ENCODE measurements around the gene SPEF1.

Gene SPEF1

DNA sequence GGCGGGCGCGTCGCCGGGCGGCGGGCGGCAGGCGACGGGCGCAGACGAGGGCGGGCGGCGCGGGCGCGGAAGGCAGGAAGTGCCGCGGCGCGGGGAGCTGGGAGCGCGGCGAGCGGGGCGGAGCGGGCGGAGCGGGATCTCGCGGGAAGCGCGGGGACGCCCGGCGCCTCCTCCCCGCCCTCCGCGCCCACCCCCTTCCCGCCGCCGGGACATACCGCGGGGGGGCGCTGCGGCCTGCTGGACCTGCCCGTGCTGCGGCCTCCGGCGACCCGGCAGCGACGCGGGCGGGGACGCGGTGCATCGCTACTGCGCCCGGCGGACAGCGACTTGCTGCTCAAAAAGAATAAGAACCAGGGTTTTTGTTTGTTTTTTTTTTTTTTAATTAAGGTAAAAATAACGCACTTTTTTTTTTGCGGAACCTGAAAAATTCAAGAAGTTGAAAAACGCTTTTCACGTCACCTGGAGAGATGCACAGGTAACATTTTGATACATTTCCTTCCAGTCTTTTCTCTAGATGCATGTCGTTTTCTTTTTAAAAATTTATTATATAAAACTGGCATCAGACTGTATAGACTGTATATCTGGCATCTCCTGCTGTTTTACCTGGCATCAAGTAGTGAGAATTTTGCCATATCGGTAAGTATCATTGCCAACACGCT is 5.5 kb upstream of the SPEF1 start, which contains the start of gene CENPB:
TSS of gene CENPB (minus strand) at position 76 of the 659 bp plus-strand sequence. CDS start 257 bp downstream, outside the sequence.
- peak; percentile 93 for DNase-seq

DNA sequence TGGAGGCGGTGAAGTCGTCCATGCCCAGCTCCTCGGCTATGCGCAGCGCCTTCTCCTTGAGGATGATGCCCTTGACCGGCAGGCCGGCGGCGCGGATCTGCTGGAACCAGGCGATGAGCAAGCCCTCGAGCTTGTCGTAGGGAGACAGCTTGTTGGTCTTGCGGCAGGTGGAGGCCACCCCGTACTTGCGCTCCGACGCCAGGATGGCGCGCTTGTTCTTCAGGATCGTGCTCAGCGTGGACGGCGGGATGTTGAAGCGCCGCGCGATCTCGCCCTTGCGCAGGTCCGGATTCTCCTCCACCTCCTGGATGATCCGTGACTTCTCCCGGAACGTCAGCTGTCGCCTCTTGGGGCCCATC is 4.9 kb upstream of the SPEF1 start:
- DNase-seq = peak; percentile 52

DNA sequence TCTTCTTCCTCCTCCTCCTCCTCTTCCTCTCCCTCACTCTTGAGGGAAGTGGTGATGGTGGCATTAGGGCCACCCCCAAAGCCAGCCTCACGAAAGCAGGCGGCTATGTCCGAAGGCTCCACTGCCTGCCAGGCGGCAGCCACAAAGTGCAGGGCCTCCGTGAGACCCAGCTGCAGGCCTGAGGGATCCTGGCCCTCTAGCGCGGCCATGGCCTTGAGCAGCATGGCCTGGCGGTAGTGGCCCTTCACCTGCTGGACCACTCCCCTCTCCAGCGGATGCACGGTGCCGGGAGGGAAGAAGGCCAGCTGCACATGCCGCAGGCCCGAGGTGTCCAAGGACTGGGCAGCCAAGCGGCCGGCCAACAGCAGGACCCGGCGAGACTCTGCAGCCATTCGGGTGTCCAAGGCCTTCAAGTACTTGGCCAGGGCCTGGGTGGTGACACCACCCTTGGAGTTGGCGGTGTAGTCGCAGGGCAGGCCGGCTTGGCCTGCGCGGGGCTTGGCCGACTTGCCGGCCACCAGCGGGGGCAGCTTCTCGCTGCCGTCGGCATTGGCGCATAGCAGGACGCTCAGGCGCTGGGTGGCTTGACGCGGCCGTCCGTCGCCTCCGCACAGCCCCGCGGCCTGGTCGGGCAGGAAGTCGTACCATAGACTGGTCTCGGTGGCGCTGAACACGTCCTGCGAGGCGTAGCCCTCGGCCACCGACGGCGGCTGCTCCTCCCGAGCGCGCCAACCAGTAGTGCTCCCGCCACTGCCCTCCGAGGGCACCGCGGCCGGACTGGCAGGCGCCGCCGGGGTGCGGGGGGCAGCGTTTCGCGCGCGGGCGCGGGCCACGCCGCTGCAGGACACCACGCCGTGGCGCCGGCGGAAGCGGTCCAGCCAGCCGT is 4.2 kb upstream of the SPEF1 start:
- no peak for DNase-seq

DNA sequence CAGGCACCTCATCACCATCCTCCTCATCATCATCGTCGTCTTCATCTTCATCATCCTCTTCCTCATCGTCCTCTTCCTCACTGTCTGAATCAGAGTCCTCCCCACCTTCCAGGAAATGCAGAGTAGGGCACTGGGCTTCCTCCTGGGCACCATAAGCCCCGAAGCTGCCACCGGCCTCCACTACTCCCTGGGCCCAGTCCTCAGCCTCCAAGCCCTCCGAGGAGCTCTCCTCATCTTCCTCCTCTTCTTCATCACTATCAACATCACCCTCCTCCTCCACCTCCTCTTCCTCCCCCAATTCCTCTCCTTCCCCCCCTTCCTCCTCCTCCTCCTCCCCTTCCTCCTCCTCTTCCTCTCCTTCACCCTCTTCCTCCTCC is 3.6 kb upstream of the SPEF1 start:
- DNase-seq = no peak

DNA sequence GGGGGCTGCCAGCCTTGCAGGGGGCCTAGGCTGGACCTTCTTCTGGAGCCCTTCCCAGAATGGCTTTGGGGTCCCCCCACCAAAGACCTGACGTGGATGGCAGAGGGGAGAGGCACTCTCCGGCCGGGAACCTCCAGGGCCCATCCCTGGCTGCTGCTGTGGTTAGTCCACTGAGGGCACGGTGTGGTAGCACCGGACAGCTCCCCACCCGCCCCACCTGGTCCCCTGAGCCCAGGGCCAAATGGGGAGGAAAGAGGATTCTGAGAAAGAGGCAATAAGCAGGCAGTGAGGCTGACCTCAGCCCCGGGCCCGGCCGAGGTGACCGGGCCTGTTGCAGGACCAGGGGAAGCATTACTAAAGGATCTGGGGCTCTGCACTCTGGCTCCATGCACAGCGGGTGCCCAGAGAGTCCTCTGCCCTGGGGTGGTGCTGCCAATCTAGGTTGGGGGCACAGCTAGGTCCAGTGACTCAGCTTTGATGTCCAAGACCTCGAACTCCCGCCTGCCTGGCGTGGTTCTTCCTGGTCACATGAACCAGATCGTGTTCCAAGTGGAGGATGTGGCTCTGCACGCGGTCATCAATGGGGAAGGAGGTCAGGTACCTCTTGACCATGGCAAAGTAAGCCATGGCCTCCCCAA is 3.1 kb upstream of the SPEF1 start:
- no peak for DNase-seq

DNA sequence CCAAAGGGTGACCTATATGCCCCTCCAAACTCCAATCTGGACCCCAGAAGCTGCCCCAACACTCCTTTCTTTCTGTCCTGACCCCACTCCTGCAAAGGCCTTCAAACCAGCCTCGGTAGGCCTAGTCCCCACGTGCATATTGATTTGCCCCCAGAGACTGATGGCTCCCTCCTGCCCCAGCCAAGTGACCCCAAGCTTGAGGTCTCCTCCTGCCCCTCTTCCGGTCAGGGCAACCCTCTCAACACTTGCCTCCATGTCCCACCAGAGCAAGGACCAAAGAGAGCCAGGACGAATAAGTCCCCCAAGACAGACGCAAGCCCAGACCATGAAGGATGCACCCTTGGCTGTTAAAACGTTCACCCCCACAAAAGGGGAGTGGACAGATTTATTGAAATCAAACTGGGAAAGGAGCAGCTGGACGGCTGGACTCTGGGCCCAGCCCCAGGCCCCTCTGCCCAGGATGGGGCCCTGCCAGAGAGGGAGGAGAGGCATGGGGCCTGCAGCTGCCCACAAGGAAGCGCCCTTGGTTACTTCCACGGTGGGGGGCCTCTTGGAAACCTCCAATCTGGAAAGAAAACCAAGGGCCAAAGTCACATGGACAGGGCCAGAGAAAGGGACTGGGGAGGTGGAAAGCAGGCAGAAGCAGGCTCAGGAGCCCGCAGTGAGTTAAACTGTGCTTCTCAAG is 2.4 kb upstream of the SPEF1 start:
- no peak for DNase-seq

DNA sequence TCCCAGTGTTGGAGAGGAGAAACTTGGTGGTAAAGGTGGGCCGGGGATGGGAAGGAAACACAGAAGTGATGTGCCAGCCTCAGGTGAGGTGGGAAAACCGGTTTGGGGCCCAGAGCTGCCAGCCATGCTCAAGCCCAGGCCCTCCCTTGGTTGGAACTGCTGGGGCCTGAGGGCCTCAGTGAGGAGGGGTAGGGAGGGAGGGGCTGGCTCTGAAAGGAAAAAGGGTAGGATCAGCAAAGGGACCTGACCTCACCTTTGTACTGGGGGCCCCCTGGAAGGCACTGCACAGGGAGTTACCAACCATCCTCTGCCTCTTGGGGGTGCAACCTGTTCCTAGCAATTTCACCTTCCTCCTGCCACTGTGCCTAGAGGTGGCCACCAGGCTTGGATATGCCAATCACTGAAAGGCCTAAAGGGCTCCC is 1.8 kb upstream of the SPEF1 start:
- DNase-seq = no peak

DNA sequence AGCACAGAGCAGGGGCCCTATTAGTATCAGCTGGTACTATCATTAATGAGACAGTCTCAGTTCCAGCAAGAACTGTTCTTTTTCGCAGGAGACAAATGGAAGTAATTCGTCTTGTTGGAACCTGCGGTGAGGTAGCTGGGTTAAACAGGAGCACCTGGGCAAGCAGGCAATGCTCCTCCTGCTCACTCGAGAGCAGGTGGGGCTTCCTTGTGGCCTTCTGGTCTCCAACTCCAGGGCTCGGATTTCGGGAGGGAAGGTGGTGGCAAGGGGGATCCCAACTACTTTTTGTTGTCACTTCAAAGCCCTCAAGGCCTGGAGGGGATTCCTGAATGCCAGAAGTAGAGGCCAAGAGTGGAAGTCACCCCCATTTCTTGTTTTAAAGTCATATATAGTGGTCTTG is 1.3 kb upstream of the SPEF1 start:
- DNase-seq = peak; percentile 20

DNA sequence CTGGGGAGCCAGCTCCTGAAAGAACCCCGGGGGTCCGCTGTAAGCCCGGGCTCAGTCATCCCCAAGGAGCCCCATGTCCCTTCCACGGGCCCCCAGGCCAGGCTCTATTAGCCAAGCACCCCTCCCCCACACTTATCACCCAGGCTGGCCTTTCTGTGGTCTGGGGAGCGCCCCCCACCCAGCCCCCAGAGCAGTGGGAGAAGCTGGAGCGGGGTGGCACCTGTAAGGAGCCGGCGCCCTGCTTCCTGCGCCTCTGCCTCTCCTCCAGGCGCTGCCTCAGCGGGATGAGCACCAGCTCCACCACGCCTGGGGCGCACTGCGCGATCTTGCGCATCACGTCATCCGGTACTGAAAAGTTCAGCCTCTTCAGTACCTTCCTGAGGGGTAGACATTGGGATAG is 2.3 kb downstream of the SPEF1 start:
- no peak for DNase-seq

DNA sequence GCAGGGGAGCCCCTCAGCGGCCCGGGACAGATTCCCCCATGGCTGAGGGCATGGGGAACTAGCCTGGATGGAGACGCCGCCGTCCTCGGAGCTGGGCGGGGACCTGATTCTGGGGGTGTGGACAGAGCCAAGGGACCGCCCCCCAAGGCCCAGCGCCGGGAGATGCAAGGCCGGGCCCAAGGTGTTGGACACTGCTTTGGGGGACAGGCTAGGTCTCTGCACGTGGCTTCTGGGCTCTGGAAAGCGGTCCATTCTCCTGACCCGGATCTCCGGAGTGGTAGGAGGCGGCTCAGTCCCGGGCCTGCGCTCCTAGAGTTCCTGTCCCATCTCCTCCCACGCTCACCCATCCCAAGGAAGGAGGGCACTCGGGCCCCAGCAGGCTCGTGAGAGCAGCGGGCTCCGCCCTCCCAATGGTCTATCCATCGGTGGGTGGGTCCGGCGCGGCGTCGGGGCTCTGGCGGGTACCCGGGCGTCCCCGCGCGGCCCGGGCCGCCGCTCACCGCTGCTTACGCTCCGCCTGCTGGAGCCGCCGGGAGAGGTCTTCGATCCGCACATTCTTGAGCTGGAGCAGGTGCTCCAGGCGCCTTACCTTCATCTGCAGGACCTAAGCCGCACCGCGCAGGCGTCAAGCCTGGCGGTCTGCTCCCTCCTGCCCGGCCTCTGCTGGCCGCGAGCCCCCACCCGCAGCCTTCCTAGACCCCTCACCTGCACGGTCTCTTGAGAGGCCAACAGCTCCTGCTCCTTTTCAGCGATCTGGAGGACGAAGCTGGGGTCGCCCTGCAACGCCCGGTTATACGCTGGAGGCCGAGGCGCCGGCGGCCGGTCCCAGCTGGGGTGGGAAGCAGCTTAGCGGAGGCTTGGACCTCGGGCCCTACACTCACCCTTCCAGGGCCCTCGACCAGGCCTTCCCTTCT is 3.3 kb downstream of the SPEF1 start:
- peak; percentile 71 for DNase-seq

DNA sequence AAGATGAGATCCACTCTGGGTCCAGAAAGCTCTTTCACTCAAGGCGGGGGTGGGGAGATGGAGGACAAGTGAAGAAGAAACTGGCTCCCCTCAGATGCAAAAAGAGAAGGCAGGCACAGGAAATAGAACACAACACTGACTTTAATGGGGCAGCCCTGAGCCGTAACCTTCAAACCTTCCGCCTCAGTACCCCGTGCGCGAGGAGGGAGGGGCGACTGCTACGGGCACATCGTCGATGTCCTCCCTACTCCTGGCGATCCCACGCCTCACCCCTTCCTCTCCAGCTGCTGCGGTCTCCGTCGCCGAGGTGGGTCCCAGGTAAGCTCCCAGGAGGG is 3.9 kb downstream of the SPEF1 start:
- DNase-seq = no peak

DNA sequence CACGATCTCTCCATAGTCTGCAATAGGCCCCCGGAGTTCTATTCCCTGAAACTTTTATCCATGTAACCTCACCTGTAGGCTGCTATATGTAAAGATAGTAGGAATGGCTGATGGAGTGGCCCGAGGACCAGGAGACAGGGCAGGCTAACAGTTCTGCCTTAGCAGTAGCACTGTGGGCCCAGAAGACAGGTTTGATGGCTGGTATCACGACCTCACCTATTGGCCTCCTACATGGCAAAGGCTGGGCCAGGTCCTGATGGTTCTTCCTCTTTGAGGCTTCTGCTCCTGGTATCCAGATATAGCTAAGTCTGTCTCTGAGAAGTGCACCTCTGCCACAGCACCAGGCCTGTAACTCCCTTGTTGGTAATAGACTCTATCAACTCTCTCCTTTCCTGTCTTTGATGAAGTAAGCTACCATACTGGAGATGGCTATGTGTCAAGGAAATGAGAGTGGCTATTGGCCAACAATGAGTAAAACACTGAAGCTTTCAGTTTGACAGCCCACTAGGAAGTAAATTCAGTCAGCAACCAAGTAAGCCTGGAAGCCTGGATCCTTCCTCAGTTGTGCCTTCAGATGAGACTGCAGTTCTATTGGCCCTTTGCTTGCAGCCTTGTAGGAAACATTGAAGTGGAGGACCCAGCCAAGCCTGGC is 5.7 kb downstream of the SPEF1 start:
- no peak for DNase-seq

DNA sequence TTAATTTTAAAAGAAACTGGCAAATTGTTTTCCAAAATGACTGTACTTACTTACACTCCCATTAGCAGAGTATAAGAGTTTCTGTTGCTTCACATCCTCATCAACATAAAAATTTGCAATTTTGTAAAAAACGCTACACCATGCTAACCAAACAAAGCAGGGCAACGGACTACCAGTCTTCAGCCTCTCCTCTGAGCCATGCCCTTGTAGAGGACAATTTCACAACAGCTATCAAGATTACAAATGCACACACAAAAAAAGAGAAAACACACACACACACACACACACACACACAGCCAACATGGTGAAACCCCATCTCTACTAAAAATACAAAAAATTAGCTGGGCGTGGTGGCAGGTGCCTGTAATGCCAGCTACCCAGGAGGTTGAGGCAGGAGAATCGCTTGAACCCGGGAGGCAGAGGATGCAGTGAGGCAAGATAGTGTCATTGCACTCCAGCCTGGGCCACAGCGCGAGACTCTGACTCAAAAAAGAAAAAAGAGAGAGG is 9.6 kb downstream of the SPEF1 start:
- DNase-seq = no peak

DNA sequence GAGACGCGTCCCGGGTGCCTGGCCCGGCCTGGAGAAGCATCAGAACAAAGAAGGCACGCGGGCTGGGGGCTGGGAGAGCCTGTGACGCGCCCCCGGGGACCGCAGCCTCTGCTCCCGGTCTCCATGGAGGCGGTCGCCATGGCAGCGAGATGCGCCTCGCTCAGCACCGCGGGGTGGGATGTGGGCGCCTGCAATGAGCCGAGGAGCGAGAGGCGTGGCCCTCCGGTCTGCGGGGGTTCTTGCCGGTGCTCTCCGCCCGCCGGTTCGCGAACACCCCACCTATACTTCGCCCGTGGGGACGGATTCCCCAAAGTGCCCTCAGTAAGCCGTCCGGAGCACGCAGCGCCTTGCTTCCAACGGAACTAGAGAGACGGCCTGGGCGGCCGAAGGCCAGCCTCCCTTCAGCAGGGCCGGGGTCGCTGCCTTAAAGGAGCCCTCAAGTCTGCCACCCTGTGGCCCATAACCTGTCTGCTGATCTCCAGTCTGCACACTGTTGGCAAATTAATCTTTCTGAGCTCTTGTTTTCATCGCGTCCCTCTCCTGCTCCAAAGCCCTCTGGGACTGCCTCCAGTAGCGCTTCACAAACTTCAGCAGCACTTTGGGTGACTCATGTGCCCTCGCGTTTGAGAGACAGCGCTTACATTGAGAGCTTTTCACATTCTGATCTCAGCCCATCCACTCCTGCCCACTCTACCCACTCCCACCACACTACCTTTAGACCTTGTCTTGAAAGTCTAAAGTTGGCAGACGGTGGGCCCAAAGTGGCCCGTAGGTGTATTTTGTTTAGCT is 12.7 kb downstream of the SPEF1 start:
- peak; percentile 94 for DNase-seq

DNA sequence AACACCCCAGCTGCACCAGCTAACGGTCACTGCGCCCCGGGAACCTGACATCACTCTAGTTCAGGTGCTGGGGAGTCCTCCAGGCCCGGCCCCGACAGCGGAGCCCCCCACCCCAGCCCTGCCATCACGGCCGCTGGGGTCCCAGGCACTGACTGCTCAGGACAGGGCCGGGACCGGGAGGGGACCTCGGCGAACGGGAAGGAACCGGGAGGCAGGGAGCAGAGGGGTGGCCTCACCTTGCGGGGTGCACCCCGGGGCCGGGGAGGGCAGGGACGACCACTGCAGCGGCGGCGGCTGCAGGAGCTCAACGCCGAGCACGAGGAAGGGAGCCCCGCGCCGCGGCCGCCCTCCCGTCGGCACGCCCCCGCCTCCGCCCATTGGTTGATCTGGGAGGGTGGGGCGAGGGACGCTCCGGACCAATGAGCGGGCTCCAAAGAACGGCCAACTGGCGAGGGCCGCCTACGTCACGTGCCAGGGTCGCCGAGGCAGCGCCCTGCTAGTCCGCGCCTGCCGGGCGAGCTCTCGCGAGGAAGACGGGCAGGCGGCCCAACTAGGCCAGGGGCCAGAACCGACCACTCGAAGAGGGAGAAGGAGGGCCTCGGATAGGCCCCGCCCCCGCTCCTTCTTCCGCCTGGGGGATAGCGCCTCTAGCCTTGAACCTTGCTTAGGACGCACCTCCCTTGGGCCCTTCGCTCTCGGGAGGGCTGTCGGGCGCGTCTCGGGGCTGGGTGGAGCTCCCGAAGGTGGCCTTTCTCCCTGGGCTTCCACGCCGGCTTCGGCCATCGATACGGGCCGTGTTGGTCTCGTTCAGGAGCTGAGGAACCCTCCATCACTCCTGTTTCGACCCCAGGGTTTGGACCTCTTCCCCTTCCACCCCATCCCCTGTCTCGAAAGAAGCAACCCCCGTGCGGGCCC is 13.6 kb downstream of the SPEF1 start, which contains the start of gene ADISSP:
TSS of gene ADISSP (minus strand) at position 327 of the 915 bp plus-strand sequence. CDS start 7,653 bp downstream, outside the sequence.
- DNase-seq = peak; percentile 100

DNA sequence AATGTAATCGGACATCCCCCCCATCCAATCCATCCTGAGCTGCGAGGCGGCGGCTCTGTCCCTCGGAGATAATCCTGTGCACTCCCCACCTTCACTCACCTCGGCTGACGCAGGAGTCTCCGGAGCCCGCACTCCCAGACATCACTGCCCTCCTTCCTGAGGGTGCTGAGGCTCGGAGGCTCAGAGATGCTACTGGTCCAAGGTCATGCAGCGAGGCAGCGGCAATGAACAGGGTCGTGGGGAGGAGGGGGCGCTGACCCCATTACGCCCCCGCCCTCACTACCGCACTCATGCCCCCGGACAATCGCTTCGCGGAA is 14.2 kb downstream of the SPEF1 start:
- no peak for DNase-seq

DNA sequence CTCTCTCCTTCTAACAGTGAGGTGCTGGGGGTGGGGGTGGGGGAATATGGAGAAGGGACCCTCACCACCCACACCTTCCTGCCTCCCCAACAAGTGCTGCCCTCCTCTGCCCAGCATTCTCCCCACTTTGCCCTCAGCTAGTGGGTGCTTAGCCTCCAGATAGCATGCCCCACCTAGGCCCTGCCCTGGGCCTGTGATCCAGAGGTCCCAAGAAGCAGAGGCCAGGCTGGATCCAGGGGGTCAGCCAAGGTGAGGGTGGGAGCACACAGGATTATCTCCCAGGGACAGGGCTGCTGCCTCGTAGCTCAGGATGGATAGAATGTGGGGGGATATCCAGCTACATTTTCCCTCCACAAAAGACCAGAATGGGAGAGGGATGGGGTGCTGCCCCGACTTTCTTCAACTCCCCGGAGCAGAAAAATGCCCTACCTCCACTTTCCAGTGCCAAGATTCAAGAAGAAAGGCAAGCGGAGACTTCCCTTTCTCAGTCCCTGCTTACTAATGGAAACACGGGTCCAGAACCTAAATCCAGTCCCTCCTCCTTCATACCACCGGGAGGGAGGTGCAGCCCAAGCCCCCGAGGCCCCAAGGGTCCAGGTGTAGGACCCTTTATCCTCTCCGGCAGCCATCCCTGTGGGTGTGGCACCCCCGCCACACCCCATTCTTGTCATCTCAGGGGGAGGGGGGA is 14.7 kb downstream of the SPEF1 start:
- no peak for DNase-seq

DNA sequence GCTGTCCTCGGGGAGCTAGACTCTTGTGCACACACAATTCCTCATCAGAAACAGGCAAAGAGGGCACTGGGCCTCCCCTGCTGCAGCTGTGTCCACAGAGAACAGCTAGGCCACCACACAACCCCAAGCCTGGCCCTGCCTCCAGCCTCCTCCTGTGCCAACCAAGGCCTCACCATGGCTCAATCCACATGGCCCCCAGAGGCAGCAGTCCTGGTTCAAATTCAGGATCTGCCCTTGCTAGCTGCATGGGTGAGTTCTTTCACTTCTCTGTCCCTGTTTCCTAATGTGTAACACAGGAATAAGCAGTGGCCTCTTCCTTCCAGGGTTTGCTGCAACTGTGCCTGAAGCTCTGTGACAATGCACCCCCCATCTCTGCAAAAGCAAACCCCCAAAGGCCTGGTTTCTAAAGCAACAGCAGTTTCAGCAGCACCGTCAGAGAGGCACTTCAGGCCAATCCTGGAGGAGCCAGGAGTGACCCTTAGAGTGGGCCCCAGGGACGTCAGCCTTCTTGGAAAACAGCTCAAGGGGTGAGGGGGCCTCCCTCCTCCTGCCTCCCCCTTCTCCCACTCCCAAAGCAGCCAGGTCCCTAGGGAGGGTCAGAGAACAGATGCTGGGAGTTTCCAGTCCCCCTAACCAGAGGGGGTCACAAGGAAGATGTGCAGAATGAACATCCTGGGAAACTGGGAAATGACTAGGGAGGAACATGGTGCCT is 15.9 kb downstream of the SPEF1 start:
- DNase-seq = no peak
